Sciatic nerve (tissue), 2 donors: Measurements from ENCODE around the gene TNFRSF18. TPM values are rescaled to one million over a fixed set of nuclear protein-coding genes. Genes with fewer than 3 reads are reported as not detected.
"Not testable (repeated sequence)": the region's sequence is repeated elsewhere in the genome, so short reads cannot be mapped to it uniquely, and the experiment has no call there.

Experiments used
- ATAC-seq: fragments of 200-7000 bp; cut with Tn5 transposase; one replicate; pipeline ENCODE4 v1.9.1; 2020; ENCODE audit warnings: mild to moderate bottlenecking, moderate library complexity
- DNase-seq: peaks from one replicate; pipeline ENCODE4 v3.0.0-alpha.2; 2020; ENCODE audit warnings: low spot score
- intact Hi-C: fragments of 100-400 bp; cut with DNase I; formaldehyde crosslinking; loops from one replicate; pipeline ENCODE4 v1.14.2; 2022
- total RNA-seq: library from RNA; stranded (reverse); fragmentation: NEBNext Ultra II Directional; extraction: Animal tissue kit (Norgen Biotek cat#: 25700); gene quantifications from one replicate; pipeline ENCODE4 v1.2.1, GENCODE V29; 2021
- donor health status: DM: no; HTN: no; CAD: no.
- donor health status: DM: no; HTN: no; CAD: no.

Gene TNFRSF18, protein sequence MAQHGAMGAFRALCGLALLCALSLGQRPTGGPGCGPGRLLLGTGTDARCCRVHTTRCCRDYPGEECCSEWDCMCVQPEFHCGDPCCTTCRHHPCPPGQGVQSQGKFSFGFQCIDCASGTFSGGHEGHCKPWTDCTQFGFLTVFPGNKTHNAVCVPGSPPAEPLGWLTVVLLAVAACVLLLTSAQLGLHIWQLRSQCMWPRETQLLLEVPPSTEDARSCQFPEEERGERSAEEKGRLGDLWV
- 0.58 TPM for total RNA-seq

GRCh38 chr1:1206376-1206965 lies at the start of gene TNFRSF18:
TSS of gene TNFRSF18 (minus strand) at chr1:1206592. CDS start at chr1:1206571, 21 bp downstream.
- DNase-seq (no peak), ATAC-seq (no peak)
- intact Hi-C loops, result no loop called here

DNA sequence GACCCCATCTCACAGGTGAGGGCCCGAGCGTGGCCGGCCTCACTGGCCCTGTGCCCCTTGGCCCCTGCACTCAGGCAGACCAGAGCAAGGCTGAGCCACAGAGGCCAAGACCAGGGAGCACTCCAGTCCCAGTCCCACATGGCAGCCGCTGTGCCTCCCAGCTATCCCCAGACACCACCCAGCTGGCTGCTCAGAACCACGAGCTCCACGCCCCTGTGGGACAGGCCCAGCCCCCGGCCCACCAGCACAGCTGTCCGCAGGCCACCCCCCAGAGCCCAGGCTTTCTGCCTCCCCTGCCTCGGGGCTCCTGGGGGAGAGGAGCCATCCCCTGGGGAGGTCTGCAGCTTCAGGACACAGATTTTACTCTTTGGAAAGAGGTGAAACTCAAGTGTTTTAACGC lies 49.2 kb upstream of the TNFRSF18 start:
- no peak for ATAC-seq
- DNase-seq, result no peak
- intact Hi-C loops, result no loop called here

DNA sequence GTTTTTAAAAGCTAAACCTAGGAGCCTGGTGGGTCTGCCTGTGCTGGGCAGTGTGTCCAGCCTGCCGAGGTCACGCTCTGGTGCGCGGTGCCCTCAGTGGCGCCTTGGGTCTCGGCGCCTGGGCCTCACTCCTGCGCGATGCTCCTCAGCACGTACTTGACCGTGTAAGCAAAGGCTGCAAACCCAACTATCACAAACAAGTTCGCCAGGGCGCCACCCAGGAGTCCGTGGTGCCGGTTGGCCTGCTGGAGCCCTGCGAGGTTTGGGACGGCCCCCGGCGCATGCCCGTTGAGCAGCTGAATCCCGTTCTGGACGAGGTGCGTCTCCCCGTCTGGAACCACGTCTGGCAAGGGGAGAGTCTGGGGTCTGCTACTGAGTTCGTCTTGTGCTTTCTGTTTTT lies 48.7 kb upstream of the TNFRSF18 start:
- ATAC-seq (no peak), DNase-seq (no peak)
- intact Hi-C loops, result no loop called here

DNA sequence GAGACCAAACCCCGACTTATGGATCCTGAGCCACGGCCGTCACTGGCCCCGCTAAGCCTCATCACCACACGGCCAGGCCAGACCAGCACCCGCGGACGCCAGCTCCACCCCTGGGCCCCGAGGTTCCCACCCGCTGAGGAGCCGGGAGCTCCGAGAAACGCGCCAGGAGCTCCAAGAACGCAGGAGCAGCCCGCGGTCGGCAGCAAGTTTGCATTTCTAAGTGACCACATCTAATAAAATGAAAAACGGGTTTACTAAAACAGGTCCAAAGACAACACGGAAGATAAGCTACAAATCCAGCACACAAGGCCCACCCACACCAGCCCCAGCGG lies 48.2 kb upstream of the TNFRSF18 start:
- intact Hi-C loops, result no loop called here
- ATAC-seq (peak; percentile 19), DNase-seq (no peak)

DNA sequence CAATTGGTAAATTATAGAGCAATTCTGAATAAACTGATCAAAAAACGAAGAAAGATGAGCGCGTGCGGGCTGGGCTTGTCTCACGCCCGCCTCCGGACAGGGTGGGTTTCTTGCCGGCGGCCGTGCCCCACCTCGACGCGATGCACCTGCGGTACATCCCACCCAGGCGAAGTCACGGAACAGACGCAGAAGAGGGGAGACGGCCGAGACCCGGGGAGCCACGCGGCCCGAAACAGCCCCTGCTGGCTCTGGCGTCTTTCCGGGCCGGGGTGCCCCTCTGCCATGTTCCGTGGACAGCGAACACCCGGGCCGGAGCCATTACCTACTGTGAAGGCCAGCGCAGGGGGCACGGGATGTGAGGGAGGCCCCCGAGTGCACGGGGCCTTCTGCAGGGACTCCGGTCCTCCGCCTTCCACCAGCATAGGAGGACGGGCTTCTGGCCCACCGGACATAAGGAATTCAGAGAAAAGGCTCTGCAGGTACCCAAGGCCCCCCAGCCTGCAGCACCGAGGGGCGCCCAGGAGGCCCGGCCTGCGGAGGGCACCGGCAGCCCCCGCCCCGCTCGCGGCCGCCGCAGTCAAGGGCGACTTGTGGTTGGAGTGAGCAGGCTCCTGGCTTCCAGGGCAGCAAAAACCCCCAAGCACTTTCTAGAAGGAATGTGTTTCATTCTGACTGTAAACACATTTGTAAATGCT lies 47.7 kb upstream of the TNFRSF18 start:
- ATAC-seq, result no peak
- DNase-seq, result no peak
- intact Hi-C loops, result no loop called here

GRCh38 chr1:1253314-1253713 lies 46.9 kb upstream of the TNFRSF18 start:
- no peak for DNase-seq
- intact Hi-C loops, result no loop called here
- no peak for ATAC-seq

DNA sequence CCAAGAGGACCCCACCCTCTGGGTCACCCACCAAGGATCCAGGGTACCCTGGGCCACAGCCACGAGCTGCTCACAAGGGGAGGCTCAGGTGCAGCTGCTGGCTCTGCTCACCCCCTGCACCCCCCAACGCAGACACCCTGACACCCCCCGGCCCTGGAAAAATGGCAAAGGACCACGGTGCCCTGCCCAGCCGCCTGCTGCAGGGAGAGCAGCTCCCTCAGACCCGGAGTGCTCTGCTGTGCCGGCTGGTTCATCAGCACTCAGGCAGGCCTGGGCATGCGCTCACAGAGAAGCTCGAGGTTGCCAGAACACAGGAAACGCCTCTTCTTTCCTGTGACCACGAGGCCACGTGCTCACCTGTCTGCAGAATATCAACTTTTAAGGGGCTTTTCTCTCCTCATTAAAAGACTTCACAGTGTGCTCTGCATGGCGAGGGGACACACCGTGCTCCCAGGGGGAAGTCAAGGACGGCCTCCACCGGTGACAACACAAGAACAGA lies 44.4 kb upstream of the TNFRSF18 start:
- intact Hi-C loops, result no loop called here
- ATAC-seq, result peak; percentile 6

GRCh38 chr1:1248009-1248913 lies 41.9 kb upstream of the TNFRSF18 start:
- ATAC-seq, DNase-seq, intact Hi-C loops: not testable (repeated sequence)

More for the DNA sequence above, 44.4 kb upstream of the TNFRSF18 start:
- DNase-seq, result no peak

DNA sequence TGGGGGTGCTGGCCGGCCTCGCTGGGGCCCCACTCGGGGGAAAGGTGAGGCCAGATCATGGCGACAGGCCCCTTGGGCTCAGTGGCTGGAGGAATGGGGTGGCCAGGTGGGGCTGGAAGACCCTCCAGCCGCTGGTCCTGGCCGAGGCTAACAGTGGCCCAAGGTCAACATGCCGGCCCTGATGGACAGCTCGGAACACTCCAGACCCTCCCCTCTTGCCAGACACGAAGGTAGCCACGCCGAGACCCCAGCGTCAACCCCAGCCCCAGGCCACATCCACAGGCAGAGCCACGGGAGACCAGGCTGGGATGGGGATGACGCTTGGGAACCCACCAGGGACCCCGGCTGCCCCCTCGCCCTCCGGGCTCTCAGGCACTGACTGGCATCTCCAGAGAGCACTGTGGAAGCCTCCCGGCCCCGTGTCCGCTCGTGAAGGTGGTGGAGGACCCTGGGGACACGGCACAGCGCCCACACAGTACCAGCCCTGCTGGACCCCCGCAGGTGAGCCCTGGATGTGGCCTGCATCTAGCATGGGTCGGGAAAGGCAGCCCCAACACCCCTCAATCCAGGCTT lies 41.0 kb upstream of the TNFRSF18 start:
- ATAC-seq, result no peak
- intact Hi-C loops, result no loop called here
- DNase-seq, result no peak

GRCh38 chr1:1246577-1247340 lies 40.4 kb upstream of the TNFRSF18 start, which contains the start of gene C1QTNF12:
TSS of gene C1QTNF12 (minus strand) at chr1:1246722. CDS start at chr1:1246690, 32 bp downstream.
- no peak for ATAC-seq
- intact Hi-C loops, result loop anchor here (1.0 kb wide), 1 partner anchor 125 kb away; no protein-coding TSS in a partner anchor
- no peak for DNase-seq

GRCh38 chr1:1245817-1246576 lies 39.6 kb upstream of the TNFRSF18 start:
- intact Hi-C loops, result loop anchor here (1.0 kb wide), 1 partner anchor 125 kb away; no protein-coding TSS in a partner anchor
- no peak for ATAC-seq
- DNase-seq, result no peak

DNA sequence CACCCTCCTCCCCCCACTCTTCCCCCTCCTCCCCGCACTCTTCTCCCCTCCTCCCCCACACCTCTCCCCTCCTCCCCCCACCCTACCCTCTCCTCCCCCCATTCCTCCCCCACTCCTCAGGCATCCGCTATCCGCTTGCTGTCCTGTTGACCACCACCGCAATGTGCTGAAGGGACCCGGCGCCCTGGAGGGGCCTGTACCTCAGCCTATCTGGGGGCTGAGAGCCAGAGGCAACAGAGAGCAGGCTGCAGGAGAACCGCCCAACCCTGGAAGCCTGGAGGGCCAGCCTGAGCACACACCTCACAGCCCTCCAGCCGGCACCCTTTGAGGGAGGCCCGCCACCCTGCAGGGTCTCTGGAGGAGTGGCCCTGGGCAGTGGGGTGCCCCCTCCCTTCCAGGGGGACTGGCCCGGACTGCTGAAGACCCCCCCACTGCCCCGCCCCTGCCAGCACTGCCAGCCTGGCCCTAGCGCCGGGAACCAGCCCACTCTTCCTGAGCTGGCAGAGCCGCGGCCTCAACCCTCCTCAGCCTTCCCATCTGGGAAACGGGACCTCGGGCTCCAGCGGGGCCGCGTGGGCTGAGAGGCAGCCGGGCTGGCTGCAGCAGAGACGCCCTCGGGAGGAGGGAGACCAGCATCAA lies 38.9 kb upstream of the TNFRSF18 start:
- no peak for DNase-seq
- intact Hi-C loops, result no loop called here
- no peak for ATAC-seq

DNA sequence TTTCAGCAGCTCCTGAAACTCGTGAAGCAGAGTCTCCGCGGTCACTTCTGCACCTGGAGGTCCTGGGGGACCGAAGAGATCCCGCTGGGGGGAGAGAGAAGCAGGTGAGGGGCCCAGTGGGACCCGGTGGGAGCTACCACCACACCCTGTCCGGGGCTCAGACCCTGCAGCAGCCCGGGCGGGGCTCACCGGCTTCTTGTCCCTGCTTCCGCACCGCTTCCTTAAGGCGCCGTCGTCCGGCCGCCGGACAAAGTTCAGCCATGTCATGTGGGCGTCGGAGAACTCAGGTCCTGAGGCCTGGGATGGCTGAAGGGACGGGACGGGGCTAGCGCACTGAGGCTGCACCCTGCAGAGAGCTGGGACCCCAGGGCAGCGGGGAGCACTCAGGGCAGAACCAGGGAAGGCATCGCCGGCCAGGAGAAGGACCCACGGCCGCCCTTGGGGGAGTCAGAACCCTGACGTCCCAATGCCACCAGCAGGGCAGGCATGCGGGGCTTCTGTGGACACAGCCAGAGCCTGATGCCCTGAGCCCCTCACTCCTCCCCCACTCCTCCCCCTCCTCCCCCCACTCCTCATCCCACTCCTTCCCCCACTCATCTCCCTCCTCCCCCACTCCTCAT lies 37.9 kb upstream of the TNFRSF18 start:
- intact Hi-C loops, result no loop called here
- DNase-seq, result no peak
- peak; percentile 15 for ATAC-seq

GRCh38 chr1:1243807-1244191 lies 37.4 kb upstream of the TNFRSF18 start:
- DNase-seq (no peak), ATAC-seq (no peak)
- intact Hi-C loops, result no loop called here

DNA sequence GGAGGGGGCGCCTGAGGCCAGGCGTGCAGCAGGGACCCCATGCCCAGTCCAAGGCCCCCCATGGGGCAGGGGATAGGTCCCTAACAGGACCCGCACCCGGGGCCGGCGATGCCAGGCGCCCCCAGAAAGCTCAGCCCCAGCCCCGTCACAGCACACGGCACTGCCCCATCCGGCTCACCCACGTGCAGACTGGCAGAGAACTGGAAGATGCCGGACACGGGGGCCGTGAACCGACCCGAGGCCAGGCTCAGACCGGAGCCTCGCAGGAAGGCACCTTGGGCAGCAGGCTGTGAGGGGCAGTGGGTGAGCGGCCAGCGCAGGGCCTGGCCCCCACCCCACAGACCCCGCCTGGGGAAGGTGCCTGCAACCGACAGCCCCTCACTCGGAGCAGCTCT lies 36.9 kb upstream of the TNFRSF18 start:
- ATAC-seq, result no peak
- intact Hi-C loops, result no loop called here
- no peak for DNase-seq

- intact Hi-C loops, result no loop called here
- DNase-seq (no peak), ATAC-seq (no peak)
These were observed 36.3 kb upstream of the TNFRSF18 start for GRCh38 chr1:1242461-1243265.
